ENCODE results near the gene MANEAL.

MANEAL gene

GRCh38 chr1:37802439-37802838 lies 8.8 kb downstream of the MANEAL start:
- no peaks in the 10 kb centered on the region for H3K9me3 Mint-ChIP-seq
- H3K4me1 Mint-ChIP-seq, result peaks cover 8 to 43% of the 10 kb centered on the region in 2 donors
- DNase-seq (no peak), ATAC-seq (replicated peaks) (no peak)
- peak overlapping the region in 1 of 2 donors; percentile 21 for H3K4me3 Mint-ChIP-seq
- no peak overlapping the region for H3K27ac Mint-ChIP-seq
- no peaks in the 10 kb centered on the region for H3K27me3 Mint-ChIP-seq
- peaks cover 42 to 63% of the 10 kb centered on the region in 2 donors for H3K36me3 Mint-ChIP-seq

GRCh38 chr1:37807220-37807554 lies 13.5 kb downstream of the MANEAL start:
- no peak for DNase-seq
- no peak for ATAC-seq (replicated peaks)
- Mint-ChIP-seq H3K4me3 (peak overlapping the region; percentile 91 to 94), H3K27me3 (no peaks in the 10 kb centered on the region), H3K4me1 (peaks cover 25 to 72% of the 10 kb centered on the region in 2 donors), H3K27ac (peak overlapping the region; percentile 95), H3K36me3 (peaks cover 35 to 53% of the 10 kb centered on the region in 2 donors), H3K9me3 (no peaks in the 10 kb centered on the region)

GRCh38 chr1:37807555-37808368 lies 14.1 kb downstream of the MANEAL start, which contains the start of the genes C1orf122 and YRDC:
Gene C1orf122, plus strand, starts transcription at chr1:37807790. Its CDS starts 615 bp downstream, at chr1:37808405.
Gene YRDC, minus strand, starts transcription at chr1:37808208. Its CDS starts 28 bp downstream, at chr1:37808180.
- ATAC-seq (replicated peaks) (peak; percentile 92 to 94), DNase-seq (peak; percentile 89)
- Mint-ChIP-seq H3K4me1 (peaks cover 25 to 68% of the 10 kb centered on the region in 2 donors), H3K27ac (peak within 1 kb of the TSS; percentile 96), H3K36me3 (peaks cover 30 to 53% of the 10 kb centered on the region in 2 donors), H3K27me3 (no peaks in the 10 kb centered on the region), H3K4me3 (peak within 1 kb of the TSS; percentile 92 to 94), H3K9me3 (no peaks in the 10 kb centered on the region)

GRCh38 chr1:37808369-37809319 lies 15.0 kb downstream of the MANEAL start:
- H3K4me3 Mint-ChIP-seq, result peak overlapping the region; percentile 92 to 94
- no peak for DNase-seq
- no peaks in the 10 kb centered on the region for H3K9me3 Mint-ChIP-seq
- peak overlapping the region; percentile 96 for H3K27ac Mint-ChIP-seq
- H3K27me3 Mint-ChIP-seq, result no peaks in the 10 kb centered on the region
- peaks cover 25 to 67% of the 10 kb centered on the region in 2 donors for H3K4me1 Mint-ChIP-seq
- peak; percentile 63 to 64 for ATAC-seq (replicated peaks)
- peaks cover 29 to 47% of the 10 kb centered on the region in 2 donors for H3K36me3 Mint-ChIP-seq

GRCh38 chr1:37809942-37810341 lies 16.3 kb downstream of the MANEAL start:
- Mint-ChIP-seq H3K27ac (peak overlapping the region; percentile 2), H3K36me3 (peaks cover 25 to 45% of the 10 kb centered on the region in 2 donors), H3K4me3 (peak overlapping the region in 1 of 2 donors; percentile 39), H3K9me3 (no peaks in the 10 kb centered on the region), H3K4me1 (peaks cover 25 to 65% of the 10 kb centered on the region in 2 donors), H3K27me3 (no peaks in the 10 kb centered on the region)
- DNase-seq, result no peak
- no peak for ATAC-seq (replicated peaks)

DNA sequence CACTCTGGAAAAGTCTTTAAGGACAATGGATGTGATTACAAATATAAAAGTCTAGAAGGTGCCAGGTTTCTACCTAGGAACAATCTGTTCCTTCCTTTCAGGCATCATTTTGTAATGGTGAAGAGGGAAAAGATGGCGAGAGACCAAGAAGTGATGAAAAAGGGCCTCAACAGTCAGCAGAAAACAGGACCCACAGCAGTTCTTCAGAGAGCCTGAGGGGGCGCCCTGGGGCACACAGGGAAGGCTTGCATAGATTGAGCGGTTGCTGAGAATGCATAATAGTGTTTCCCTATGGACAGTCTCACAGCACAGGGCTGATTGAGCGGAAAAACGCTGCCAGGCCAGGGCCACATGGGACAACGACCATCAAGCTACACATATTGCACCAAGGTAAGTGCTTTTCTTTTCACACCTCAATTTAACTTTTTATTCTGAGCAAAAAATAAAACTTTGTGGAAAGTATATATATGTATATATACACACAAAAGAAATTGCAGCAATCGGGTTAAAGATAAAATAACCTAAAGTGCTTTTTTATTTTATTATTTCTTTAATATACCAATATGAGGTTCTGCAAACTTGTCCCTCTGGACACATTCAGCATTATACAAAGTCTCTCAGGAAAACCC lies 17.5 kb downstream of the MANEAL start:
- Mint-ChIP-seq H3K4me1 (peaks cover 25 to 59% of the 10 kb centered on the region in 2 donors), H3K4me3 (peak overlapping the region in 1 of 2 donors; percentile 53), H3K36me3 (peaks cover 28 to 52% of the 10 kb centered on the region in 2 donors), H3K27ac (peak overlapping the region; percentile 22), H3K27me3 (no peaks in the 10 kb centered on the region), H3K9me3 (no peaks in the 10 kb centered on the region)
- ATAC-seq (replicated peaks), result peak in 1 of 2 donors; percentile 18
- DNase-seq, result peak; percentile 33

DNA sequence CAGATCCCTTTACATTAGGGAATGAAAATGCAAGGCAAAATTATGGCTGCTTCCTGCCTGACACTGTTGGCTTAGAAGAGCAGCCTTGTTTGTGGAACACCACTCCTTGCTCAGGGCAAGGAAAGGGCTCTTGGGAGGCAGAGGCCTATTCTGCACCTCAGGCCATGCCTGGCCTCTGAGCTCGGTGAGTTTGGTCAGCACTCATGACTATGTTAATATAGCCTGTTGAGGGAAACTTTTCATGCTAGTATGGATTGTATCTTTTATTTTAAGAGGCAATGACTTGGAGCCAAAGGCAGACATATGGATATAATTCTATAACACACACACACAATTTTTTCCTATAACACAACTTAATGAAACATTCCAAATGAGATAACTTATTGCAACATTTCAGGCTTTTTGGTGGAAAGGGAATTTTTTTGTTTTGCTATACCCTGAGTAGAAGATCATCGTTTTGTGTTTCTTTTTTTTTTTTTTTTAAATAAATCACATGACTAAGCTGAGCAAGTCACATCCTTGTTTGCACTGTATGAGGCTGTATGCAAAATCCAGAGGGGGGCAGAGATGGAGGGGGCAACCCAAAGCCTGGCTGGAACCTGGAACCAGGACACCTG lies 20.0 kb downstream of the MANEAL start:
- no peaks in the 10 kb centered on the region for H3K27me3 Mint-ChIP-seq
- DNase-seq (no peak), ATAC-seq (replicated peaks) (no peak)
- no peak overlapping the region for H3K4me3 Mint-ChIP-seq
- no peak overlapping the region for H3K27ac Mint-ChIP-seq
- H3K9me3 Mint-ChIP-seq, result no peaks in the 10 kb centered on the region
- peaks cover 34 to 64% of the 10 kb centered on the region in 2 donors for H3K36me3 Mint-ChIP-seq
- H3K4me1 Mint-ChIP-seq, result peaks cover 30 to 50% of the 10 kb centered on the region in 2 donors

- no peak overlapping the region for H3K27ac Mint-ChIP-seq
These were observed 20.6 kb downstream of the MANEAL start for GRCh38 chr1:37814252-37814651.

DNA sequence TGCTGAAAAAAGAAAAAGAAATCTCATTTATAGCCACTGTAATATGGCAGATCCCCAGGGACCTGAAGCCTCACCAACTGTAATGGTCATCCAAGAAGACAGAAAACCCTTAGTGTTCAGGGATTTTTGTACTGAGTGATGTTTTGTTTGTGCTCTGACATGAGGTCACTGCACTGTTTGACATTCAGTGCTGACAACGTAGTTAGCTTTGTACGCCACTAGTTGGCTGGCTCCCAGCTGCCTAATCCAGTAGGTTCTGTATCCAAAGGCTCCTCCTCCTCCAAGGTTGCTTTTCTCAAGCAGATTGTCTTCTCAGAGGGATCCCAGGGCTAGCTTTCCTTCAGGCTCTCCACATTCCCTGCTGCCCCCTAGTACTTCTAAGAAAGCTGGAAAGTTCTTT lies 23.8 kb downstream of the MANEAL start:
- Mint-ChIP-seq H3K27me3 (no peaks in the 10 kb centered on the region), H3K36me3 (peaks cover 39 to 61% of the 10 kb centered on the region in 2 donors), H3K4me1 (peaks cover 13 to 31% of the 10 kb centered on the region in 2 donors), H3K9me3 (no peaks in the 10 kb centered on the region), H3K27ac (no peak overlapping the region), H3K4me3 (no peak overlapping the region)
- no peak for ATAC-seq (replicated peaks)
- no peak for DNase-seq

More at GRCh38 chr1:37814252-37814651, 20.6 kb downstream of the MANEAL start:
- H3K36me3 Mint-ChIP-seq, result peaks cover 34 to 60% of the 10 kb centered on the region in 2 donors
- peaks cover 27 to 44% of the 10 kb centered on the region in 2 donors for H3K4me1 Mint-ChIP-seq
- H3K9me3 Mint-ChIP-seq, result no peaks in the 10 kb centered on the region
- ATAC-seq (replicated peaks), result no peak
- DNase-seq, result no peak
- no peak overlapping the region for H3K4me3 Mint-ChIP-seq
- H3K27me3 Mint-ChIP-seq, result no peaks in the 10 kb centered on the region

GRCh38 chr1:37821481-37821880 lies 27.8 kb downstream of the MANEAL start:
- Mint-ChIP-seq H3K27me3 (no peaks in the 10 kb centered on the region), H3K27ac (no peak overlapping the region), H3K4me1 (peaks cover 21 to 39% of the 10 kb centered on the region in 2 donors), H3K9me3 (no peaks in the 10 kb centered on the region), H3K36me3 (peaks cover 41 to 56% of the 10 kb centered on the region in 2 donors), H3K4me3 (no peak overlapping the region)
- no peak for ATAC-seq (replicated peaks)
- no peak for DNase-seq

GRCh38 chr1:37822906-37823815 lies 29.5 kb downstream of the MANEAL start:
- Mint-ChIP-seq H3K27ac (no peak overlapping the region), H3K36me3 (peaks cover 35 to 57% of the 10 kb centered on the region in 2 donors), H3K4me3 (no peak overlapping the region), H3K4me1 (peaks cover 16 to 33% of the 10 kb centered on the region in 2 donors), H3K9me3 (no peaks in the 10 kb centered on the region), H3K27me3 (no peaks in the 10 kb centered on the region)
- DNase-seq (no peak), ATAC-seq (replicated peaks) (no peak)

- peaks cover 34 to 56% of the 10 kb centered on the region in 2 donors for H3K36me3 Mint-ChIP-seq
- H3K4me3 Mint-ChIP-seq, result no peak overlapping the region
- ATAC-seq (replicated peaks) (no peak), DNase-seq (no peak)
- H3K9me3 Mint-ChIP-seq, result no peaks in the 10 kb centered on the region
- no peak overlapping the region for H3K27ac Mint-ChIP-seq
- H3K27me3 Mint-ChIP-seq, result no peaks in the 10 kb centered on the region
- peaks cover 16 to 30% of the 10 kb centered on the region in 2 donors for H3K4me1 Mint-ChIP-seq
These were observed 30.4 kb downstream of the MANEAL start for GRCh38 chr1:37824001-37824400.

- ATAC-seq (replicated peaks) (no peak), DNase-seq (no peak)
- Mint-ChIP-seq H3K27ac (peak overlapping the region; percentile 69), H3K9me3 (no peaks in the 10 kb centered on the region), H3K27me3 (no peaks in the 10 kb centered on the region), H3K36me3 (peaks cover 25 to 54% of the 10 kb centered on the region in 2 donors), H3K4me1 (peaks cover 11 to 20% of the 10 kb centered on the region in 2 donors), H3K4me3 (no peak overlapping the region)
These were observed 31.9 kb downstream of the MANEAL start for GRCh38 chr1:37825506-37825905.
